Spleen (tissue), 7 donors: ENCODE results near the gene JSRP1.

Source experiments
- CTCF ChIP-seq, 11 experiments: fragments of 200-600 bp in 7 of 11; fragments of 450-650 bp in 4 of 11; sonication (generic) in 4 of 11; IDR thresholded peaks in 8 of 11; conservative IDR thresholded peaks in 3 of 11; 1 replicate in 7 of 11; 2 replicates in 4 of 11; pipeline versions ENCODE4 v1.4.0 to v1.8.0; 2016 to 2021; ENCODE audit warnings: antibody characterized with exemption in 11 of 11, inconsistent platforms in 4 of 11, mild to moderate bottlenecking in 1 of 11
- POLR2A ChIP-seq, 3 donors: fragments of 450-650 bp; IDR thresholded peaks; one replicate each; pipeline ENCODE4 v1.5.1; 2017; ENCODE audit warnings: antibody characterized with exemption in 3 of 3, mild to moderate bottlenecking in 1 of 3
- donor health status: DM: no; HTN: no; CAD: no; lungs with moderate emphysema.
- donor health status: DM: no; HTN: no; CAD: no.
- donor health status: DM: no; HTN: no; CAD: no.

- TF ChIP-seq CTCF (IDR thresholded peaks at IDR 0.05 in 8 of 11, conservative IDR thresholded peaks at IDR 0.05 in 3 of 11): no peak
- TF ChIP-seq POLR2A (IDR thresholded peaks at IDR 0.05): no peak
These were observed 31.5 kb upstream of the JSRP1 start for GRCh38 chr19:2287585-2288337.
